ENCODE measurements around the gene SLC24A3.

Gene SLC24A3

DNA sequence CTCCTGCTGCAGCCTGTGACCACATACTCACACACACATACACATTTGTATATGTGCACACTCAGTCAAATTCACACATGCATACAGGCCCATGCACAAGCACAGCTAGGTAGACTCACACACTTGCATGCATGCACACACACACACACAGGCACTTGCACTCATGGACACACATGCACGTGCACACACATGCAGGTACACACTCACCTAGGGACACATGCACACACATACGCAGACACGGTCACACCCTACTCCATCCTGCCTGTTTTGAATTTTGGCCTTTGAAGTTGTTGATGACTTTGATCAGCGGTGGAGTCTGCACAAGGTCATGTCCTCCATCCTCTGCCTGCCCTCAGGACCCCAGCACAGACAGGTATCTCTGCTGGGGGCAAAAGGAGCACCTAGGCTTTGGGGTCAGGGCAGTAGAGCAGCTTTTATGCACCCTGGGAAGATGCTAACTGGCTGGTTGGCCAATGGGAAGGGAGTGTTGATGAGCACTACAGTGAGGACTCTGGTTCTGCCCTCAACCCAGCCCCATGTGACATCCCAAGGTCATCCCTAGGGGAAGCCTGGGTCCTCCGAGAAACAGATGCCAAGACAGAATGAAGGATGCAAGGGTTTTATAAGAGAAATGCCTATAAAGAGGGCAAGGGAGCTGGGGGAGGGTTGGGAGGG, 218.3 kb downstream of the SLC24A3 start:
- no peak for ATAC-seq
- TF ChIP-seq ZFP3 (CRISPR knock-in tag; IDR thresholded peaks at IDR 0.05) (no peak), BACH2 (CRISPR knock-in tag; IDR thresholded peaks at IDR 0.05; ENCODE audit: borderline replicate concordance) (no peak), ZNF70 (CRISPR knock-in tag; IDR thresholded peaks at IDR 0.05) (no peak), CSDC2 (CRISPR knock-in tag; IDR thresholded peaks at IDR 0.05) (no peak), ESRRG (CRISPR knock-in tag; IDR thresholded peaks at IDR 0.05) (no peak), TOX (CRISPR knock-in tag; IDR thresholded peaks at IDR 0.05; ENCODE audit: borderline replicate concordance) (no peak), ARNTL (CRISPR knock-in tag; IDR thresholded peaks at IDR 0.05; ENCODE audit: borderline replicate concordance, low read depth) (no peak), ZC3H10 (CRISPR knock-in tag; IDR thresholded peaks at IDR 0.05) (no peak), ZNF8 (CRISPR knock-in tag; IDR thresholded peaks at IDR 0.05) (no peak), RARB (CRISPR knock-in tag; IDR thresholded peaks at IDR 0.05) (no peak)
- TF ChIP-seq, protein P1, sequence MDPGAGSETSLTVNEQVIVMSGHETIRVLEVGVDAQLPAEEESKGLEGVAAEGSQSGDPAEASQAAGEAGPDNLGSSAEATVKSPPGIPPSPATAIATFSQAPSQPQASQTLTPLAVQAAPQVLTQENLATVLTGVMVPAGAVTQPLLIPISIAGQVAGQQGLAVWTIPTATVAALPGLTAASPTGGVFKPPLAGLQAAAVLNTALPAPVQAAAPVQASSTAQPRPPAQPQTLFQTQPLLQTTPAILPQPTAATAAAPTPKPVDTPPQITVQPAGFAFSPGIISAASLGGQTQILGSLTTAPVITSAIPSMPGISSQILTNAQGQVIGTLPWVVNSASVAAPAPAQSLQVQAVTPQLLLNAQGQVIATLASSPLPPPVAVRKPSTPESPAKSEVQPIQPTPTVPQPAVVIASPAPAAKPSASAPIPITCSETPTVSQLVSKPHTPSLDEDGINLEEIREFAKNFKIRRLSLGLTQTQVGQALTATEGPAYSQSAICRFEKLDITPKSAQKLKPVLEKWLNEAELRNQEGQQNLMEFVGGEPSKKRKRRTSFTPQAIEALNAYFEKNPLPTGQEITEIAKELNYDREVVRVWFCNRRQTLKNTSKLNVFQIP (CRISPR knock-in tag; IDR thresholded peaks at IDR 0.05; ENCODE audit: borderline replicate concordance, low read depth), result no peak

DNA sequence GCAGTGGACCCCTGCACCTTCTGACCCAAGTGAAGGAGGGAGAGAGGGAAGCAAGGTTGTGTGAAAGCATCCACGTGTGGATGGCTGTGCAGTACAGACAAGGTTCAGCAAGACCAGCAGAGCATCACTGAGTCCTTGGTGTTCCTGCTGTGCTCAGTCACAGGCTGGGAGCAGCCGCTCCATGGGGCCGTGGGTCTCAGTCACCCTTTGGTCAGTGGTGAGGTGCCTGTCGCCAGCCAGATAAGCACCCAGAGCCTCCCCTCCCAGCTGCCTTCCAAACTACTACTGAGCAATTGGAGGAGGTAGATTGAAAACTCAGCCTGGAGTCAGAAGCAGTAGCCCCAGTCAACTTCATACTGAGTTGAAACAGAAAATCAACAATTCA, 218.9 kb downstream of the SLC24A3 start:
- TF ChIP-seq OSR1 (CRISPR knock-in tag; IDR thresholded peaks at IDR 0.05) (no peak), ZFP30 (CRISPR knock-in tag; IDR thresholded peaks at IDR 0.05) (no peak), CSDC2 (CRISPR knock-in tag; IDR thresholded peaks at IDR 0.05) (no peak), RARB (CRISPR knock-in tag; IDR thresholded peaks at IDR 0.05) (no peak), ZNF70 (CRISPR knock-in tag; IDR thresholded peaks at IDR 0.05) (no peak), BACH2 (CRISPR knock-in tag; IDR thresholded peaks at IDR 0.05; ENCODE audit: borderline replicate concordance) (no peak), ZFP3 (CRISPR knock-in tag; IDR thresholded peaks at IDR 0.05) (no peak)
- TF ChIP-seq, protein P1 (CRISPR knock-in tag; IDR thresholded peaks at IDR 0.05; ENCODE audit: borderline replicate concordance, low read depth), result no peak
- ATAC-seq, result no peak

DNA sequence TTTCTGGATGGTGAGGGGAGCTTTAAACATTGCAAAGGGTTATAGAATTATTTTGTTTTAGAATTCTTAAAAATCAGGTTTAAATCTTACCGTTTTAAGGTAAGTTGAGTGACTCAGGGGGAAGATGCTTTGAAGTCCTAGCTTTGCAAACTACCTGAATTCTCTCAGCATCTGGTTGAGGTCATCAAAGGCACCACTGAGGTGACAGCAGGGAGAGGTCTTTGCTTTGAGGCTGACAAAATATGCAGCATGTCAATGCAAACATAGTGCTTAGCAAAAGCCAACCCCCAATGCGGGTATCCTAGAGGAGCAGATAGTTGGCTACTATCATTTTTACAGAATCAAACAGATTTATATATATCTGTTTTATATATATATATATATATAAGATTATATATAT, 219.5 kb downstream of the SLC24A3 start:
- TF ChIP-seq GLIS3 (CRISPR knock-in tag; IDR thresholded peaks at IDR 0.05) (no peak), ZC3H10 (CRISPR knock-in tag; IDR thresholded peaks at IDR 0.05) (no peak), ARNTL (CRISPR knock-in tag; IDR thresholded peaks at IDR 0.05; ENCODE audit: borderline replicate concordance, low read depth) (no peak), ZNF565 (CRISPR knock-in tag; conservative IDR thresholded peaks at IDR 0.05; ENCODE audit: low read depth) (no peak)
- no peak for ATAC-seq

DNA sequence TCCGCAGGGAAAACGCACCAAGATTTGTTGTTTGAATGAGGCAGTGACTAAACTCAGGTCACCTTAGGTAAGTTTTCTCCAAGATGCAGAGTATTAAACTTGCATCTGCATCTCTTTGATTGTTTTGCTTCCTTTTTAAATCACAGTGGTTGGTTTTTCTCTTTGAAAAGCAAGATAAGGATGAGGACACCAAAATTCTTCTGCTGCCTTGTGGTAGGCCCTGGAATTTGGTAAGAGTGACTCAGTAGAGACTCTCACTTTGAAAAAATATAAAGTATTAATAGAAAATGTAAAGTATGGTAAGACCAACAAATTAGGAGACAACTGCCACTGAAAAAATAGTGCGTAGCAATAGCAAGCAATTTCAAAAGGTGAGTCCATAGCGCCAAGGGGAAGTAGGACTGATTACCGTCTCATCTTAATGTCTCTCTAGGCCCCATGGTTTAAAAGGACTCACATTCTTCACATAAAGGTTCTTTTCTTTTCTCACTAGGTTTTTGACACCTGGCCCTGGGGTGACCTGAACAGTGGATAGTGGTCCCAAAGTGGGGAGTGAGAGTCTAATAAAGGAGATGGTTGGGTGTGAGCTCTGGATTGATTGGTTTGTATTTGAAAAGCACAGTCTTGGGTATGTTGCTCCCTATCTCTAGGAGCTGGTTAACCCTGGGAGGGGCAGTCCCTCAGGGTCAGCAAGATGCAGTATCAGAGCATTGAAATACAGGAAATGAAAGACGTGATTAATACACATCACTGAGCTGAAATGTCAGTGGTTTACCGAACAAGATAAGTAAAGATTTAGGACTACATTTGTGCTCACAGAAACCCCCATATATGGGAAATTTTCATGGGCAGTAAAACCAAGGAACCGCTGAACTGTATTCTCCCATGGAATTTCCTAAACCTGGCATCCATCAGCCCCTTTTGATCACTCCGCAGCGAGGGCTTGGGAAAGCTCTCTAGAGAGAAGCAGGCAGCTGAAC, 221.2 kb downstream of the SLC24A3 start:
- ATAC-seq, result no peak
- TF ChIP-seq, protein P2, sequence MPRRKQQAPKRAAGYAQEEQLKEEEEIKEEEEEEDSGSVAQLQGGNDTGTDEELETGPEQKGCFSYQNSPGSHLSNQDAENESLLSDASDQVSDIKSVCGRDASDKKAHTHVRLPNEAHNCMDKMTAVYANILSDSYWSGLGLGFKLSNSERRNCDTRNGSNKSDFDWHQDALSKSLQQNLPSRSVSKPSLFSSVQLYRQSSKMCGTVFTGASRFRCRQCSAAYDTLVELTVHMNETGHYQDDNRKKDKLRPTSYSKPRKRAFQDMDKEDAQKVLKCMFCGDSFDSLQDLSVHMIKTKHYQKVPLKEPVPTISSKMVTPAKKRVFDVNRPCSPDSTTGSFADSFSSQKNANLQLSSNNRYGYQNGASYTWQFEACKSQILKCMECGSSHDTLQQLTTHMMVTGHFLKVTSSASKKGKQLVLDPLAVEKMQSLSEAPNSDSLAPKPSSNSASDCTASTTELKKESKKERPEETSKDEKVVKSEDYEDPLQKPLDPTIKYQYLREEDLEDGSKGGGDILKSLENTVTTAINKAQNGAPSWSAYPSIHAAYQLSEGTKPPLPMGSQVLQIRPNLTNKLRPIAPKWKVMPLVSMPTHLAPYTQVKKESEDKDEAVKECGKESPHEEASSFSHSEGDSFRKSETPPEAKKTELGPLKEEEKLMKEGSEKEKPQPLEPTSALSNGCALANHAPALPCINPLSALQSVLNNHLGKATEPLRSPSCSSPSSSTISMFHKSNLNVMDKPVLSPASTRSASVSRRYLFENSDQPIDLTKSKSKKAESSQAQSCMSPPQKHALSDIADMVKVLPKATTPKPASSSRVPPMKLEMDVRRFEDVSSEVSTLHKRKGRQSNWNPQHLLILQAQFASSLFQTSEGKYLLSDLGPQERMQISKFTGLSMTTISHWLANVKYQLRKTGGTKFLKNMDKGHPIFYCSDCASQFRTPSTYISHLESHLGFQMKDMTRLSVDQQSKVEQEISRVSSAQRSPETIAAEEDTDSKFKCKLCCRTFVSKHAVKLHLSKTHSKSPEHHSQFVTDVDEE (CRISPR knock-in tag; IDR thresholded peaks at IDR 0.05), result no peak
- no peak for TF ChIP-seq ZC3H10 (CRISPR knock-in tag; IDR thresholded peaks at IDR 0.05)
- TF ChIP-seq ISL1 (CRISPR knock-in tag; IDR thresholded peaks at IDR 0.05), result no peak
- TF ChIP-seq OSR1 (CRISPR knock-in tag; IDR thresholded peaks at IDR 0.05), result no peak
- TF ChIP-seq, protein P1 (CRISPR knock-in tag; IDR thresholded peaks at IDR 0.05; ENCODE audit: borderline replicate concordance, low read depth), result no peak
- no peak for TF ChIP-seq TCF4 (CRISPR knock-in tag; IDR thresholded peaks at IDR 0.05; ENCODE audit: borderline replicate concordance)
- TF ChIP-seq BACH2 (CRISPR knock-in tag; IDR thresholded peaks at IDR 0.05; ENCODE audit: borderline replicate concordance), result no peak
